HG02943 (cell line): Measurements from ENCODE around the gene C1RL.

Experiments used
- ATAC-seq: cut with Tn5 transposase; IDR thresholded peaks from one replicate; pipeline ENCODE4 v1.9.1; 2021; ENCODE audit warnings: mild to moderate bottlenecking, low read depth, moderate library complexity; ENCODE audit not compliant: unreplicated experiment

C1RL gene

DNA sequence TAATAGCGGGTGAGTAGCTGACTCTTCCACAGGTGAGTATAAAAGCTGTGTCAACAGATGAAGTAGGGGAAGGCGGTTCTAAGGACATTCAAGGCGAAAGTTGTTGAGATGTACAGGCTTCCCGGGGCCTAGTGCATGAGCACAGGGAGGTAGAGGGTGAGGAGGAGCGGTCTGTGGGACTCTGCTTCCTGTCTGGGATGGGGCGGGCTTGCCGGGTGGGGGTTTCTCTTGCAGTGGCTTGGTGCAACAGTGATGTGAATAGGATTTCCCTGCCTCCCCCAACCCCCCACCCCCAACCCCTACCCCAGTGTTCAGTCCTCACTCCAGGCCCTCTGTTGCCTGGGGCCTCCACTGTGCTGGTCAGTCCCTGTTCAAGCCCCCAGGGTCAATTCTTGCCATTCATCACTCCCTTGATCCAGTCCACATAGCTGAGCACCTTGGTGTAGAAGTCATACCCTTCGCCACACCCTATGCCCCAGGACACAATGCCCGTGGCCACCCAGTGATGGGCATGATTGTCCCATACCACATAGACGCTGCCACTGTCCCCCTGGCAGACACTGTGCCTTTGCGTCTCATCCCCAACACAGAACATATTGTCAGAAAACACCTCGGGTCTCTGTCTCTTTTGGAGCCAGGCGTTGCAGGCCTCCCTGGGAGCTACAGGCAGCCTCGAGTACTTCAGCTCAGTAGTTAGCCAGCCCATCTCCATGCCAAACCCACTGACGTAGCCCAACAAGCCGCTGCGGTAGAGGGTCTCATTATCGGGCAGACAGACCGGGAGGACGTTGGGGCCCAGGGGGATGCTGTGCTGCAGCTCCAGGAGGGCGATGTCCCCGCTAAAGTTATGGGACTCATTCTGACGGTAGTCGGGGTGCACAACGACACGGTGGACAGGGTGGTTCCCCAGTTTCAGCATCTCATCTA is 12.7 kb downstream of the C1RL start:
- ATAC-seq: no peak

DNA sequence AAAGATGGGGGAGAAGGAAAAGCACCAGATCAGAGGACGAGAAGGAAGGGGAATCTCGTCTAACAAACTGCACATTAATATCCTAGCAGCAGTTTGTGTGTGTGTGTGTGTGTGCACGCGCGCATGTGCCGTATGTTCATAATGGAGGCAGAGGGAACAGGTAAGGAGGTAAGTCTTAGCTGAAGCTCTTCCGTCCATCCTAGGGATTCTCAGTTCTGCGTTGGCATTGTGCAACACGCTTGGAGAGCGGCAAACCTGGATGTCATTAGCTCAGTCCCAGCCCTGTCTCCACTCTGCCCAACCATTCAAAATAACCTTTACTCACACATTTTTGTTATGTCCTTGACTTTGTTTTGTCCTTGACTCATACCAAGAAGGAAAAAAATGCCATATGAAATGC is 15.1 kb downstream of the C1RL start:
- no peak for ATAC-seq

DNA sequence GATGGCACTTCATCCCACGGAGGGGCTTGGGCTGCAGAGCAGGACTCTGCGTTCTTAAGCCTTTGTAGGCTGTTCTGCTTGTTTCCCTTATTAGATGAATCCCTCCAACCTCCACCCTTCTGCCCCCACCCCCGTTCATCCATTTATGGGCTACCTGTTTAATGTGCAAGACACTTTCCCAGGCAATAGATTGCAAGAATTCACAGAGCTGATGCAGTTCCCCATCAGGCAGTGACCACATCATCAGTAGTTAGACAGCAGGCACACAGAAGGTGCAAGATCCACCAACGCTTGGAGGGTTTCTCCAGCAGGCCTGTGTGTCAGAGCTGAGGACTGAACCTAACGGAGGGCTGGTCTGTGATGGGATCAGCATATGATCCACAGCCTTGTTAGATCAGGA is 15.5 kb downstream of the C1RL start:
- no peak for ATAC-seq

DNA sequence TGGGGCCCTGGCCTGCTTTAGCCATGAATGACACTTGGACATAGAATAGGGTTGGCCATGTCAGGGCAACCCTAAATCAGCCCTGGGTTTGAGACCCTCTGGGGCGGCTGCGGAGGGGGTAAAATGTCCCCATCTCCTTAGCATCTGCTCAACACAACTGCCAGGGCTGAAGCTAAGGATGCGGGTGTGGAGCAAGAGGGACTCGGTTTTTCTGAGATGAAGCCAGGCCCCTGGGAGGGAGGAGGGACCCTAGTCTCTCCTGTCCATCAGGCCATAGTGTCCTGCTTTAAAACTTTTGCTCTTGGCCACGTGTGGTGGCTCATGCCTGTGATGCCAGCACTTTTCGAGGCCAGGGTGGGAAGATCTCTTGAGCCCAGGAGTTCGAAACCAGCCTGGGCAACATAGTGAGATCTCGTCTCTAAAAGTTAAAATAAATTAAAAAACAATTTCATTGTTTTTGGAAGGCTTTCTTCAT is 16.0 kb downstream of the C1RL start:
- ATAC-seq: no peak

DNA sequence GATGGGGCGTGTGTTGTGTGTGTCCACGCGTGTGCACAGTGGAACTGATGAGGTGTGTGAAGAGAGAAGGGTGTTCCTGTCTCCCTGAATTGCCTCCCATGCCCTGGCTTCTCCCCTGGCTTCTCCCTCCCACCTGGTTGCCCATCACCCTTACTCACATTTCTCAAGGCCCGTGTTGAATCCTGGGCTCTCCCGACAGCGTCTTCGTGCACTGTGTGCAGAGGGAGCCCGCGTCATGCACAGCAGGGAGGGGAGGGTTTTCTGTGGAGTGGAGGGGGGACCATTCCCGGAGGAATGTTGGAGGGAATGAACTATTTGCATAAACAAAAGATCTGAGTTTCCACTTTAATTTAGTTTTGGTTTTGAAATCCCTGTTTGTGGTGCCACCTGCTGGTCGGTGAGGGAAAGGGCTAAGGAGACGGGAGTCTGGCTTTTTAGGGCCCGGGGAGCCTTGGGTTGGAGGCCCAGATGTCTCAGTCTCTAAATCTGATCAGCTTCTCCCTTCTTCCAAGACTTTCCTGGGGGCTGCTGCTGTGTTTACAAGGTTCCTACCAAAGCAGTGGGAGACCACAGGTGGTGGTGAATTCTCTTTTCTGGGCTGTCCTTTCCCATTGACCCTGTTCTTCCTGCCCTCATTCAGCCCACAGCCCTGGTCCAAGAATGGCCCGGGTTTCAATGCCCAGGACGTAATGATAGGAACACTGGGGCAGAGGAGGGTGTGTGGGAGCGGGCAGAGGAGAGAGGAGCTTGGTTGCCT is 16.6 kb downstream of the C1RL start, which contains the start of gene C1R:
TSS of gene C1R (minus strand) at position 217 of the 757 bp plus-strand sequence. CDS start at position 160, 57 bp downstream.
- no peak for ATAC-seq

DNA sequence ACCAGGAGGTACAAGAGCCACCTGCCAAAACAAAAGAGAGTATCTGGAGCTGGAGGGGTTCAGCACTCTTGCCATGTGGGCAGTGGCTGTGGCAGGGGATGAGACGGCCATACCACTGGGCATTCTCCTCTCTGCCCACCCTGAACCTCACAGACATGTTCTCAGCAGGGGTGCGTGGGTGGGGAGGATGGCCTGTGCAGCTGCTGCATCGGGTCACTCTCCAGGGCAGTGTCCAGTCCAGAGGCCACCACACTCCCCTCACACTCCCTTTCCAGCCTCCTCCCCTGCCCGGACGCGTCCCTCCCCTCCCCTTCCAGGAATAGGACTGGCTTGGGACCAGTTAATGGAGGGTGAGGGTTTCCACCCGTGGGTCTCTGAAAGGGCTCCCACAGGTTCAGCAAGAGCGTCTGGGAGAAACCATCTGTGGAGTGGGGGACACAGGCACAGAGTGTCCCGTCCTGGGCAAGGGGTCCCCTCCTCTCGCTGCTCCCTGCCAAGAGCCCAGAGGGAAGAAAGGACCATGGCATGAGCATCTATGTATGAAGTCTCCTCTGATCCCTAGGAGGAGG is 17.3 kb downstream of the C1RL start:
- no peak for ATAC-seq

DNA sequence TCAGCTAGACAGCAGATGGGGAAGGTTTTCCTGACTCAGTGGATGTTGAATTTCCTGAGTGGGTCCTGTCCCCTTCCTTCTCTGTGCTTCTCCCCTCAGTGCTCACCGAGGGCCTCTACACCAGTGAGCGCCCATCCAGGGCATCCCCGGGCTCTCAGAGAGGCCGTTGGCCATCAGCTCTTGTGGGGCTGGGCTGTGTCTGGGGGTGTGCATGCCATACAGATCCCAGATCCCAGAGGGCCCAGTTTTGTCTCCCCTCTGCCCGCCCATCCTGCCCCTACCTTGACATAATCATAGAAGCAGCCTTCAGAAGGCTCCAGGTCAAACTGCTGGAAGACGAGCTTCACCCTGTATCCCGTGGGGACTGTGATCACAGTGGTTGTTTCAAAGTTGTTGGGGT is 17.8 kb downstream of the C1RL start:
- no peak for ATAC-seq

DNA sequence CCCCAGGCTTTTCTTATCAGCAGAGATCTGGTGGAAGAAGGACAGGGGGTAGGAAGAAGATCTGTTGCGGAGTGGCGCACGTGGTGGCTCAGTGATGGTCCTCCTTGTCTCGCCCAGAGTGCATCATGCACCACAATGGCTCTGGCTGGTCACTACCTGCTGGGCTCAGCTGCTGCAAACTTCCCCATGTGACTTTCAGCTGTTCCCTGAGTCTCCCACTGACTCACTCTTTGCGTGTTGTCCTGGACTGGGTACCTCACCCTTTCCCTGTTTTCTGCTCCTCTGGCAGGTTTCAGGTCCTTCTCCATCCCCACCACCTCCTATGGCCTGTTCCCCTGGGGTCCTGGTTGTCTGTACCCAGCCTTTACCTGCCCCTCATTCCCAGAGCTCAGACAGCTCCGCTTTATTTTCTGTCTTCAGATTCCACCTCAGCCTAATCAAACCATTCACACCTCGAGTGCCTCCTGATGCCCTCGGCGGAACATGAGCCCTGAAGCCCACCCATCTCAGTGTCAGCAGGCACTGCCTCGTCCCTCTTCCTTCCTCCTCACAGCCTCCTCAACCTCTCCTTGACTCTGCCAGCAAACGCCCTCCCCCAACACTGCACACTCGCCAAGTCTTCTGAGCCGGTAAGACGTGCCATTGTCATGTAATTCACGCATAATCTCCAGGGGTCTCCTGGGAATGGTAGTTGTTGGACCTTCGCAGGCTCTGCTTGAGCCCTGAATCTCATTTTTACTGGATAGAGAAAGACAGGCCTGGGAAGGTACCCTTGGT is 18.6 kb downstream of the C1RL start:
- ATAC-seq: no peak

DNA sequence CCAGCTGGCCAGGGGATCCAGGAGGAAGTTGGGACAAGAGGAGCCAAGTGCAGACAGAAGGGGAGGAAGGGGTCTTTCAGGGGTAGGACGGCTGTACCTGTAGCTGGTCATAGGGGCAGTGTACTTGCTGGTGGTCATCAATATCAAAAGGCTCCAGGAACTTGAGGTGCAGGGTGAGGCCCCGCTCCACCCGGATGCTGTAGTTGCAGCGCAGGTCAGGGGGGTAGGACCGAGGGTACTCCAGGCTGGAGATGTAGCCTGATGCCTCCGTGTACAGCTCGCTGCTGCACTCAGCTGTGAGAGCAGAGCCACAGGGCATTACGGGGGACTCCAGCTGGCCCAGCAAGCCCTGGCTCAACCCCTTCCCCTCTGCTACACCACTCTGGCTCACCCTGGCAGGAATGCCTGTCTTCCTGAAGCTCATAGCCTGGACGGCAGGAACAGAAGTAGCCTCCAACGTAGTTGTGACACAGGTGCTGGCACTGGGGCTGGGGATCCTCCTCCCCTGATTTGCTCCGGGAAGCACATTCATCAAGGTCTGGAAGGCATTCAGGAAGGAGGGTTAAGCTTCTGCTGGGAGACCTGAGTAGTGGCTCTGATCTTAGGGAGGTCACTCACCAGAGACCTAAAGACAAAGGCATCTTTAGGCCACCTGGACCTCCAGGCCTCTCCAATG is 19.7 kb downstream of the C1RL start:
- ATAC-seq: no peak

DNA sequence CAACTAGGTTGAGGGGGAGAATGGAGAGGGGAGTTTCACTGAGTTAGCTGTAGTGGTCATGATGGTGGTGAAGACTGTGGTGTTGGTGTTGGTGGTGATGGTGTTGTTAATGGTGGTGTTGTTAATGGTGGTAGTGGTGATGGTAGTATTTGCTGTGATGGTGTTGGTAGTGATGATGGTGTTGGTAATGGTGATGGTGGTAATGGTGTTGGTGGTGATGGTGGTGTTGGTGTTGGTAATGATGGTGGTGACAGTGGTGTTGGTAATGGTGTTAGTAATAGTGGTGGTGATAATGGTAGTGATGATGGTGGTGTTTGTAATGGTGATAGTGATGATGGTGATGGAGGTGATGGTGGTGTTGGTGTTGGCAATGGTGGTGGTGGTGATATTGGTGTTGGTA is 25.9 kb downstream of the C1RL start:
- ATAC-seq: no peak

DNA sequence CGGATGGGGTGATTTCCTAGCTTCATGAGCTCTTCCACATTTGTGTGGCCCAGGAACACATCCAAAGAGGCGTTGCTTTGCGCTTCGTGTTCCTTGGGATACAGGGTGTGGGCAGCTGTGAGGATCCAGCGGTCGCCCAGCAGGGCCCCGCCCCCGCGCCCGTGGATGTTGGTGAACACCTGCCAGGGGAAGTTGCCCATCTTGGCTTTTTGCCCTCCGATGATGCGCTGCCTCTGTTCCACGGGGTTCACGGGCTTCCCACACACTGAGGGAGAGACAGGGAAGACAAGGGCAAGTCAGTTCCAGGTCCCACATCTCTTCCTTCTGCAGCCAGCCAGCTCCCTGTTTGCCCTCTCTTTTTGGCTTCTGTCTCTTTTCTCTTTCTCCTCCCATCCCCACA is 28.0 kb downstream of the C1RL start:
- no peak for ATAC-seq

DNA sequence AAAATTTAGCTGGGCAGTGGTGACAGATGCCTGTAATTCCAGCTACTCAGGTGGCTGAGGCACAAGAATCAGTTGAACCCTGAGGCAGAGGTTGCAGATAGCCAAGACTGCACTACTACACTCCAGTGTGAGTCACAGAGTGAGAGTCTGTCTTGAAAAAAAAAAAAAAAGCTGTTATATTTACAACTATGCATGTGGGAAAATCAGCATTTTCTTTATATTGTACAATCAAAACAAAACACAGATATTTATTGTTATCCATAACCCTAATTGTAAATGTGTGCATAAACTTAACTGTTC is 29.2 kb downstream of the C1RL start:
- ATAC-seq: no peak

DNA sequence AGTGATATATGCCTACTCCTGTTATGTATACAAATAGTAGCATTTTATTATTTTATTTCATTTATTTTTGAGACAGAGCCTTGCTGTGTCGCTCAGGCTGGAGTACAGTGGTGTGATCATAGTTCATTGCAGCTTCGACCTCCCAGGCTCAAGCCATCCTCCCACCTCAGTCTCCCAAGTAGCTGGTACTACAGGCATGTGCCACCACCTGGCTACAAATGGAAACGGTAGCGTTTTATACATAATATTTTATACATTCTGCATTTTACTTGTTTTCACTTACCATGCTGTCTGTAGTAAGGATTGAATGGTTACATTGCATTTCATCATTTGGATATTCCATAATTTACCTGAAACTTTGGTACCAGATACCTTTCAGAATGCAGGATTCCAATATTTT is 30.9 kb downstream of the C1RL start:
- no peak for ATAC-seq

DNA sequence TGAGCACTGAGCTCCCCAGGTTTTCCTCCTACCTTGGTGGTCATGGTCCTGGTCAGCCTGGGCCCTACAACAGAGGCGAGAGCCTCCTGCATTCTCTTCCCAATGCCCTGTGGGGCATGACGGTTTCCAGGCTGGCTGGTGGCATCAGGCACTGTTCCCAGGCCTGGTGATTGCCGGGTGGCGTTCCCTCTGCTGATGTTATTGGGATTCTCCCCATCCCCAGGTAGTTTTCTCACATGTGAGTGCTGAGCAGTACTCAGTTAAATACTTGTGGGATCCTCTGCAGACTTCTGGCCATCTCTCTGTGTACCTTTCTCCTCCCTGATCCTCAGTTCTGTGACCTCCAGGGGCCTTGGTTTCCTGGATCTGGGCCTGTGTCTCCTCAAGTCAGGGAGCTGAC is 32.5 kb downstream of the C1RL start:
- ATAC-seq: no peak

DNA sequence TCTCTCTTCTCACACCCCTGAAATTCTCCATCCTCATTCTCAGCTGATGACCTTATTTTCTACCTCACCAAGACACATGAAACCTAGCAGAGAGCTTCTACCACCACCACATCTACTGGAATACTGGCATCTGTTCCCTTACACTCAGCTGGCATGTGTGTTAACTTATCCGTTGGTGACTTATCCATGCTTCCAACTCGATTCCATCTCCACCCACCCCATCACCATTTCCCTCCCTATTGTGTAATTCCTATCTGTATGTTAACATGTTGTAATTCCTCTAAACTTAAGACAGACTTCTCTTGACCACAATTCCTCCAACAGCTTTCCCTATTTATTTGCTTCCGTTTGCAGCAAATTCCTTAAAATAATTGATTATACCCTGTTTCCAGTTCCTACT is 33.1 kb downstream of the C1RL start:
- ATAC-seq: no peak

DNA sequence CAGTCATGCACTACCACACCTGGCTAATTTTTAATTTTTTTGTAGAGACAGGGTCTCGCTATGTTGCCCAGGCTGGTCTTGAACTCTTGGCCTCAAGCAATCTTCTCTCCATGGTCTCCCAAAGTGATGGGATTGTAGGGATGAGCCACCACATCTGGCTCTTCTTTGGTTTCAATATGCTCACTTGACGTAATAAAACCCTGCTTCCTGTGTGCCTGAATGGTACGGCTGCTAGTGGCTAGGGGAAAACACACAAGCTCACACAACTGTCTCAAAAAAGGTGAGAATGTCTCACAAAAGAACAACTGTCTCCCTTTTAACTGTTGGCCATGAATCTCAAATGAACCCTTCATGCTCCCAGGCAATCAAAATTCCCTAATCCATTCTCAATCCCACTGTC is 33.5 kb downstream of the C1RL start:
- ATAC-seq: no peak

DNA sequence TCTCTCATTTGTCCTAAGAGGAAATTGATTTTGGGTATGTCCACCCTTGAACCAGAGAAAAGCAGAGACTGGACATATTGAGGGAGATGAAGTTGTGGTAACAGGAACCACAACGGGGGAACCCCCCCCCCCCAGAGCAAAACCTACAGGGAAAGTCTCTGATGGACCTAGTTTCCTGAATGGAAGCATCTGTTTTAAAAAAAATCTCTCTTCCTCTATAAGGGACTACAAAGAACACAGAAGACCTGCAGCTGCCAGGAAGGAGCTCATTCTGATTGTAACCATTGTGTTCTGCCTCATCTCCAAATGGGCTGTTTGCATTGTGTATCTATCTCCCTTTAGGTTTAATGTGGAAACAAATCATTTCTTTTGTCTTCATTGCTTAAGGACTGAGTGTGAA is 35.1 kb downstream of the C1RL start:
- ATAC-seq: no peak

DNA sequence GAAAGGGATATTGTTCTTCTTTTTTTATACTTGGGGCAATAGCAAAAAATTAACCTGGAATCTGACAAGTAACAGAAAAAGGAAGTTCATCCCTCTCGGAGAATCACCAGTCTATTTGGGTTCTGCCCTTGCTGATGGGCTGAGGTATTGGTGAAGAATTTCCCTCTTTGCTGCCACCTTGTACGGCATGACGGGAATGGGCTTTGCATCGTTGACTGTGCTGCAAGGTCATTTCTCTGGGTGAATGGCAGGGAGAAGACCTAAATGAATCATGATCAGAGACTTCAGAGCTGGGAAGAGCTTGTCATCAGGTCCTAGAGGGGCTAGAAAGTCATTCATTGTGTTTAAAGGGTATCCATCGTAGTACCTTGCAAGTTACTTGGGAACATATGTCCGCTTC is 36.5 kb downstream of the C1RL start:
- ATAC-seq: no peak

DNA sequence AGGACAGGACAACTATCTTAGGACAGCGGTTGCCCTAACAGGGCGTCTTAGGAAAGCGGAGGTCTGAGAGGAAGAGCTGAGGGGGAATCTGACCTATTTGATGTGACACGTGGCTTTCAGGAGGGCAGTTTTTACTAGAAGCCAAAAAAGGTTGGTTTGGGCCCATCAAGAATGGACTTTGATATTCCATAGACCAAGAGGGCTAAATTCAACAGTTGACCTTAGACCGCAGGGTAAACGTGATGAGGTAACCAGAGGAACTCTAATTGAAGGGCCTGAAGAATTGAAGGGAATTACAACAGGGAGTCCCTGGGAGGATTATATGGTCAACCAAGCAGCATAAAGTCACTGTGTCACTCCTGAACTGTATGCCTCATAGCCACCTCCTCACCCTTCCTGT is 37.0 kb downstream of the C1RL start:
- no peak for ATAC-seq

DNA sequence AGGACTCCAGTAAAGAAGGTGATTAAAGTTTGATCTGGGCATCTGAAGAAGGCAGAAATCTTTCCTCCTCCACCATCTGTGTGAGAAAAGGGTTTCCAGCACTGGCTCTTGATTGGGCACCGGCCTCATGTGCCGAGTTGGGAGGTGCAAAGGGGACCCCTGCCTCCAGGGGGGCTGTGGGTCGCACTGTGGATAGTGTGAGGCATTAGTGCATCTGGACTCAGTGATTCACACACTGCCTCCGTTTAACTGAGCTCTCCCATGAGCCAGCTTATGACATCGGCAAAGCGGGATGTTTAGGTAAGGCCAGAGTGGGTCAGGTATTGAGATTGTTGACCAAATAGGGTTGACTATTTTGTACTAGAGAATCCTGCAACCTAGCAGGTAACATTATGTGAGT is 39.6 kb downstream of the C1RL start:
- ATAC-seq: no peak
